Measurements from ENCODE around the gene DDX49.

The DDX49 gene, protein sequence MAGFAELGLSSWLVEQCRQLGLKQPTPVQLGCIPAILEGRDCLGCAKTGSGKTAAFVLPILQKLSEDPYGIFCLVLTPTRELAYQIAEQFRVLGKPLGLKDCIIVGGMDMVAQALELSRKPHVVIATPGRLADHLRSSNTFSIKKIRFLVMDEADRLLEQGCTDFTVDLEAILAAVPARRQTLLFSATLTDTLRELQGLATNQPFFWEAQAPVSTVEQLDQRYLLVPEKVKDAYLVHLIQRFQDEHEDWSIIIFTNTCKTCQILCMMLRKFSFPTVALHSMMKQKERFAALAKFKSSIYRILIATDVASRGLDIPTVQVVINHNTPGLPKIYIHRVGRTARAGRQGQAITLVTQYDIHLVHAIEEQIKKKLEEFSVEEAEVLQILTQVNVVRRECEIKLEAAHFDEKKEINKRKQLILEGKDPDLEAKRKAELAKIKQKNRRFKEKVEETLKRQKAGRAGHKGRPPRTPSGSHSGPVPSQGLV

DNA sequence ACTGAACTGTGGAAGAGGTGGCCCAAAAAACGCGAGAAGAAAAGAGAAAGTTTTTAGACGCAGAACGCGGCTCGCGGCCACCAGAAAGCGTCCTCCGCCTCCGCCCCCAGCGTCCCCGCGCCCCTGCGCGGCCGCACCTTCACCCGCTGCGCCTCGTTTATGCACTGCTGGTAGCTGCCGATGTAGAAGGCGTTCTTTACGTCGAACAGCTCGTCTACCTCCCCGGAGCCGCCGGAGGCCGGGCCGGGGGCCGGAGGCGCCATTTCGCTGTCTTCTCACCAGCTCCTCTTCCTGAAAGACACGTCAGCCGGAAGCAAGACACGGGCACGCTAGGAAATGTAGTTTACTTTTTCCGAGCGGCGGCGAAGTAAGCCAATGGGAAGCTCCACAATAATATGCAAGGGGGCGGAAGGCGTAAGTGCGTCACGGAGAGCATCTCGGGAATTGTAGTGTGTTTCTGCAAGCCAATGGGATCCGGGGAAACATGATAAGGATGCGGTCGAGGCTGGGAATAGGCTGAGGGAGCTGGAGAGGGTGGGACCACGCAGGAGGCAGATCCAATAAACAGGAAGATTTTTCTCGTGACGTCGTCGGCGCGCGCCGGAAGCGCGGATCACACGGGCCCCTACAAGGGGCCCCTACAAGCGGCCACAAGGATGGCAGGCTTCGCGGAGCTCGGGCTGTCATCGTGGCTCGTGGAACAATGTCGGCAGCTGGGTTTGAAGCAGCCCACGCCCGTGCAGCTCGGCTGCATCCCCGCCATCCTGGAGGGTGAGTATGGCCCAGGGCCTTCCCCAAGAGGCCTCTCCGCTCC is at the start of gene DDX49, which contains the start of gene COPE:
Gene DDX49, plus strand, starts transcription at position 630 of the 814 bp plus-strand sequence. Its CDS starts 27 bp downstream, at position 657.
Gene COPE, minus strand, starts transcription at position 302 of the 814 bp plus-strand sequence. Its CDS starts 39 bp downstream, at position 263.
- peak; percentile 99 for DNase-seq

DNA sequence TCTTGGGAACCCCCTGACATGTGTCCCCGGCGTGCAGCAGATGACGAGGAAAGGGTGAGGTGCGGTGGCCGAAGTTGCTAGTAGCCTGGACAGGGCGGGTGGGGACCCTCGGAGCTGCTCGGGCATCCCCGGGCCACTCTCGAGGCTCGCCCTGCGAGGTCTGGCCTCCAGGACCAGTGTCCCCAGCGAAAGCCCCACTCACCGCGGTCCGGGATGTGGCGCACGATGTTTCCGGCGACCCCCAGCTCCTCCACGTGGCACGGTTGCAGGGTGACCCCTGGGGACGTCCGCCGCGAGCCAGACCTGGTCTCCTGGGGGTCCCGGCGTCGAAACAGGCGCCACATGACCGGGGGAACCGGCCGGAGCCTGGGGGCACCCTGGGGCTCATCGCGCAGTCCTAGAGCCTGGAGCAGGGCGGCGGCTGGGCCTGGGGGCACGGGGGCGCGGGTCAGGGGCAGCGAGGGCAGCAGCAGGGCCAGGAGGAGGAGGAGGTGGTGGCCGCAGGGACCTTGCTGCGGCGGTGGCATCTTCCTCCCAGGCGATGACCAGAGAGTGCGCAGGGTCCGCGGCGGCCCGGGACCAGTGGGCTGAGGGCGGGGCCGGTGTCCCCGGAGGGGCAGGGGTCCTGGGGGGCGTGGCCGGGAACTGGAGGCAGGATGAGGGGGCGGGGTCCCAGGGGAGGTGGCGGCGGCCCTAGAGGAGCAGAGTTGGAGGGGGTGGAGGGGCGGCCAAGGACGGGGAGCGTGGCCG is 49.6 kb upstream of the DDX49 start:
- DNase-seq = no peak

DNA sequence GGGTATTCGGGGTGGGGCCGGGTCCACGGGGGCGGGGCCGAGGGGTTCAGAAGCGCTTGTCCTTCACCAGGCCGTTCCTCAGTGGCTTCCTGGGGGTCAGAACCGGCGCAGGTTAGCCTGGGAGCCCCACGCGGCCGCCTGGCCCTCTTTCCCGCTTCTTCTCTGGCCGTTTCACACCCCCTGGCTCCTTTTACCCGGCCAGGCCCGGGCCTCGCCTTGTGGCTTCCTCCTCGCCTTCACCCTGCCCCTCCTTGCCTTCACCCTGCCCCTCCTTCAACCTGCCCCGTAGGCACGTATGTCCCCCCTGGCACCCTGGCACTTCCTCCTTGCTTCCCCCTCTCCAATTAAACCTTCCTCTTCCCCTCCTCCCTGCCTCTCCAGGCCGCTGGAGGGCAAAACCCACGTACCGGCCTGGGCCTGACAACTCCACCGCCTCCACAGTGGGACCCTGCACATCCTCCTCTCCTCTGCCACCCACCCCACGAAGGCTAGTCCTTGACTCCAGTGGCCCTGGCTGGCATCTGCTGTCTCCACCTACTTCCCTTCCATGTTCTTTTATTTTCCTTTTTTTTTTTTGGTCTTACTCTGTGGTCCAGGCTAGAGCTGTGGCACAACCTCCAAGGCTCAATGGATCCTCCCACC is 48.9 kb upstream of the DDX49 start:
- DNase-seq = no peak

DNA sequence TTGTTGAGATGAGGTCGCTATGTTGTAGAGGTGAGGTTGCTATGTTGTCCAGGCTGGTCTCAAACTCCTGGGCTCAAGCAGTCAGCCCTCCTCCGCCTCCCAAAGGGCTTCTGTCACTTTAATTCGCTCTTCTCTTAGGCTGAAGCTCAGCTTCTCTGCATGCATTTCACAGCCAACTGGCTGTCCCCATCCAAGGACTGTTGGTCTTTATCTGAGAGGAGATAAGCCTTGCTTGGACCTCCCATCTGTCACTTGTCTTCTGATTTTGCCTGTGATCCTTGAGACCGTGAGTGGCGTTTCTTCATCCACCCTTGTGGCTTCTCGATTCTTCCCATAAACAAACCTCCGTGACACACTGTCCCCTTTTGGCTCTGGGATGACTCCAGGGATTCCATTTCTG is 48.0 kb upstream of the DDX49 start:
- no peak for DNase-seq

DNA sequence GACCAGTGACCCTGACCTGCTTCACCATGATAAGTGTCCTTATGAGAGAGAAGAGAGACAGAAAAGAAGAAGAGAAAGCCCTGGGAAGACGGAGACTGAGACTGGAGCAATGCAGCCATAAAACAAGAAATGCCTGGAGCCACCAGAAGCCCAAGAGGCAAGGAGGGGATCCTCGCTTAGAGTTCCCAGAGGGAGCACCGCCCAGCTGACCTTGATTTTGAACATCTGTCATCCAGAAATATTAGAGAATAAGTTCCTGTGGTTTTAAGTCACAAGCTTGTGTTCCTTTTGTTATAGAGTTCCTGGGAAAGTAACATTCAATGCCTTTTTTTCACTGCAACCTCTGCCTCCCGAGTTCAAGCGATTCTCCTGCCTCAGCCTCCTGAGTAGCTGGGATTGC is 43.8 kb upstream of the DDX49 start:
- no peak for DNase-seq

DNA sequence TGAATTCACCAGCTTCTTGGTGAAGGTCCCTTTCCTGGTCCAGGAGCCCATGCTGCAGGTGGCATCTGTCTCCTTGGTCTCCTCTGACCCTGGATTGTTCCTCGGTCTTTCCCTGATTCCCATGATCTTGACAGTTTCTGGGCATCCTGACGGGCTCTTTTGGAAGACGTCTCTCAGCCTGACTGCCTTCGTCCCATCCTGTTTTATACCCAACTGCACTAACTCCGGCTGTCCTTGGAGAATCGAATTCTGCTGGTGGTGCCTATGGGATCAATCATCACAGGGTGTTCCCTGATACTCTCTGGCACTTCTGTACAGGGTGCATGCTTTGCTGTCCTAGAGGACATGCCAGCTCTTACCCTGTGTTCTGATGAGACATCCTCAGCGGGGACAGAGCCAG is 42.6 kb upstream of the DDX49 start:
- no peak for DNase-seq

DNA sequence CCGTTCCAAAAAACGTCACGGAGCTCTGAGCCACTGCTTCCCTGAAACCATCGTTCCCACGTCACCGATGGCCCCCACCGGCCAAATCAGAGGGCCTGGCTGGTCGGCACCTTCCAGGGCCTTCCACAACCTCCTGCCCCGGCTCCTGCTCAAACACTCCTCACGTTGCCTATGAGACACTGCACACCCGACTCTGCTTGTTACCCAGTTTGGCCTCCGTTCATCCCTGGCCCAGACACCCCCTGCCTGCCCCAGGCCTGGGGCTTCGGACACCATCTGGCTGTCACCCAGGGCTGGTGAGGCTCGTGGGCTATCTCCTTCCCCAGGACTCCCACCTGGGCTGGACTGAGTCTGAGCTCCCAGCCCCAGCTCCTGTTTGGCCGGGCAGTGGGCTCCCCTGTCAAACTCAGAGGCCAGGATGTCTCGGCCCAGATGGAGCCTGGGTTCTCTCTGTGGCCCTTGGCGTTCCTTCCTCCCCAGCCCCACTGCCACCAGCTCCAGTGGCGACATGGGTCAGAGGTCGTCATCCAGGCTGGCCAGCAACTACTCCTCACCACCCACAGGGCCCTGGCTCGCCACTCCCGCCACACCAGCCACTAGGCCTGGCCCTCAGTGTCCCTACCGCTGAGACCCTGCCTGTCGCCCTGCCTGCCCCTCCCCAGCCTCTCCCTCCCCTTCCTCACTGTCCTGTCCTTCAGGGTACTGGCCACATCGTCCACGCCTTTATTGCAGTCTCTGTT is 41.3 kb upstream of the DDX49 start:
- no peak for DNase-seq

DNA sequence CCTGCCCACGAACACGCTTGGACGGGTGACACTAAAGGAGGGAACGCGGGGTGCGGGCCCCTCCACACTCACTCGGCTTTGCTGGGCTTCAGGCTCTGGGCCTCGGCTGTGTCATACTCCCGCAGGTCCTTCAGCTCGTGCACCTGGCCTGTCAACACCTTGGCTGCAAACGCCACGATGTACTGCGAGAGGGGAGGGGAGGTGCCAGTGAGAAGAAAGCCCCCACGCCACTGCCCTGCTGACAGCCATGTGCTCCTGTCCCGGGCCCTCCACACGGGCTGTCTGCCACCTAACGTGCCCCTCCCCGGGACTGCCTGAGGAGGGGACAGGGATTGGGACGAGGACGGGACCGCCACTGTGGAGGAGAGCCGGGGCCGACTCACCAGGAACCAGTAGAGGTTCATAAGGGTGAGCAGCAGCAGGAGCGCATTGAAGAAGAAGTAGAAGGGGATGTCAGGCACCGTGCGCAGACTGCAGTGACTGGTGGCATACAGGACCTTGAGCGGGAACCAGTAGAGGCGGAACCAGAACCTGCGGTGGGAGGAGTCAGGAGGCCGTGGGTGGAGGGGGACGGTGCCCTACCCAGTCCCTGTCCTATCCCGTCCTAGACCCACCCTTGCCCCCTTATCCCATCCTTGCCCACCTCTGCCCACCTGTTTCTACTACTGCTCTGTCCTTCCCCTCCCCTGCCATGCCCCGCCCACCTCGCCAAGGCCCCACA is 40.5 kb upstream of the DDX49 start:
- DNase-seq = no peak

DNA sequence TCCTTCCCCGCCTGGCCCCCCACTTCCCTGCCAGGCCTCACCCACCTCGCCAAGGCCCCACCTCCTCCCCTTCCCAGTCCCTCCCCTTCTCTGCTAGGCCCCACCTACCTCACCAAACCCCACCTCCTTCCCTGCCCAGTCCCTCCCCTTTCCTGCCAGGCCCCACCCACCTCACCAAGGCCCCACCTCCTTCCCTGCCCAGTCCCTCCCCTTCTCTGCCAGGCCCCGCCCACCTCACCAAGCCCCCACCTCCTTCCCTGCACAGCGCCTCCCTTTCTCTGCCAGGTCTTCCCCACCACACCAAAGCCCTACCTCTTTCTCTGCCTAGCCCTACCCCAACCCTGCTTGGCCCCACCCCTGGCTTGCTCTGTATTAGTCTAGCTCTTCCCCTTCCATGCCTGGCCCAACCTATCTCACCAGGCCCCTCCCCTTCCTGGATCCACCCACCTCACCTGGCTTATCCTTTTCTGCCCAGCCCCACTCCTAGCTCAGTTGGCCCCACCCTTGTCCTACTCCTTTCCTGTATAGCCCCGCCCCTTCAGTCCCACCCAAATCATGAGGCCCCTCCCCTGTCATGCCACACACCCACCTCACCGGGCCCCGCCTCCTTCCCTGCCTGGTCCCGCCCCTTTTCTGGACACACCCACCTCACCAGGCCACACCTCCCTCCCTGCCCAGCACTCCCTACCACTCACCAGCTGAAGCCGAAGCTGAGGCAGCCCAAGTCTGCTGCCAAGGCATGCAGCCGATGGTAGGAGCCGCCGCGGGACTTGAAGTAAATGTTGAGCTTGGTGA is 39.7 kb upstream of the DDX49 start:
- no peak for DNase-seq

DNA sequence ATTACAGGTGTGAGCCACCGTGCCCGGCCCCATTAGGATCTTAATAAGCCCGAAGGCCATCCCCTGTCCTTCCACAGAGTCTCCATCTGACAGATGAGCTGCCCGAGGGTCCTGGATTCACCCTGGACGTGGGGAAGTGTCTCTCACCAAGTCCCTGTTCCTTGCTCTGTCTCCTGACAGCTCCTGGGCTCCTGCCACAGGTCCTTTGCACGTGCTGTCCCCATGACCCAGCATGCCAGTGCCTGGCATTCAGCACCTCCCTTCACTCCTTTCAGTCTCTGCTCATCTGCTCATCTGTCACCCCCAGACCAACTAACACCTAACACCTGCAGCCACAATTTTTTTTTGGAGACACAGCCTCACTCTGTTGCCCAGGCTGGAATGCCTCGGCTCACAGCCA is 38.0 kb upstream of the DDX49 start:
- DNase-seq = no peak

DNA sequence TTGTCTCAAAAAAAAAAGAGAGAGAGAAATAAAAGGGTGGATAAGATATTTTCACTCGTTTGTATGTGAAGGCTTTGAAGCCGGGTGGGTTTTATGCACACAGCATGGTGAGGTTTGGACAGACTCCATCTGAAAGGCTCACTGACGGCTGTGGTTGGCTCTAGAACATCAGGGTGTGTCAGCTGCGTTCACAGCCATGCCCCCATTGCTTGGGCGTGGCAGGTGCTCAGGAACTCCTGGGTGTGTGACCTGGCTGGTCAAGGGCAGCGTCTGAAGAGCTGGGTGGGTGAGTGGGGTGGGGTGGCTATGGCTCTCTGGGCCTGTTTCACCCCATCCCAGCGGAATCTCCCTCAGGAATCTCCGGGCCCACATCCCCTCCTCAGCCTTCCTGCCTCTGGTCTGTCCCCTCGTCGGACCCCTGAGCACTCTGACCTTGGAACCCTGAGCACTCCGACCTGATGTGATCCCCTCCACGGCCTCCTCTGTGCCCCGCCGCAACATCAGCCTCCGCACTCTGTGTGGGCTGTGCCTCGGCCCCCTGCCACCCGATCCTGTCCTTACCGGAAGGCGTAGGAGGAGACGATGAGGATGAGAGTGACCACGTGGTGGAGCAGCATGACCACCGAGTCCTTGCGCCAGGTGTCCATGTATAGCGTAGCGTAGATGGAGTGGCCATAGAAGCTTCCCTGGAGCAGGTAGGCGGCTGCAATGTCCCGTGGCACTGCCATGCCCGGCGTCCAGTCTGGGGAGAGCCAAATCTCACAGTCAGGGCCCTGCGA is 35.8 kb upstream of the DDX49 start:
- no peak for DNase-seq

DNA sequence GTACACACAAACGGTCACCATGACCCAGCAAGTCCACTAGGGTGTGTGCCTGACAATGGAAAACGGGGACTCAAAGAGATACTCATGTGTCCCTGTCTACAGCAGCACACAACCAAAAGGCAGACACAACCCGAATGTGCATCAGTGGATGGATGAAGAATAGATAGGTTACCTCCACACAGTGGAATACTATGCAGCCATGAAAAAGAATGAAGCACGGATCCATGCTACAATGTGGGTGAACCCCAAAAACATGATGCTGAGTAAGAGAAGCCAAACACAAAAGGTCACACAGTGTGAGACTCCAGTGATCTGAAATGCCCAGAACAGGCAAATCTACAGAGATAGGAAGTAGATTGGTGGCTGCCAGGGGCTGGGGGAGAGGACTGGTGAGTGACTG is 32.5 kb upstream of the DDX49 start:
- no peak for DNase-seq

DNA sequence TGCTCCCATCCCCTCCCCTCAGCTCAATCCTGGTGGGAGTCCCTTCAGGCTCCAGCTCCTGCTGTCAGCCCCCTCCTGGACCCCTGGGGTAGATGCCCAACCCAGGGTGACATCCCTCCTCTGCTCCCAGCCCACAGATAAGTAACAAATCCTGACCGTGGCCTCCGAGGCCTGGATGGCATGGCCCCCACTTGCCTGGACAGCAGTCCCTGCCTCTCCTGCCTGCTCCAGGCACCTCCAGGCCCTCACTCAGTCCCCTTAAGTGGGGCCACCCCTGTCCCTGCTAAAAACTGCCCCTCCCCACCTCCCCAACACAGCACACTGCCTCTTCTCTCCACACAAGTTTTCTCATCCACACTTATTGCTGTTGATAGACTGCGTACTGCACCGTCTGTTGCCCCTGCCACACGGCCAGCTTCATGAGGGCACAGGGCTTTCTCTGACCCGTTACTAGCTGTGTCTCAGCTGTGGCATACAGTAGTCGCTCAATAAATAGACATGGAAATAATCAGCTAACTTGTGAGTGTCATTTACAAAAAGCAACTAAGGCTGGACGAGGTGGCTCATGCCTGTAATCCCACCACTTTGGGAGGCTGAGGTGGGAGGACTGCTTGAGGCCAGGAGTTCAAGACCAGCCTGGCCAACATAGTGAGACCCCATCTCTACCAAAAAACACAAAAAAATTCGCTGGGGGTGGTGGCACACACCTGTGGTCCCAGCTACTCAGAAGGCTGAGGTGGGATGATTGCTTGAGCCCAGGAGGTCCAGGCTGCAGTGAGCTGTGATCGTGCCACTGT is 29.4 kb upstream of the DDX49 start:
- no peak for DNase-seq

DNA sequence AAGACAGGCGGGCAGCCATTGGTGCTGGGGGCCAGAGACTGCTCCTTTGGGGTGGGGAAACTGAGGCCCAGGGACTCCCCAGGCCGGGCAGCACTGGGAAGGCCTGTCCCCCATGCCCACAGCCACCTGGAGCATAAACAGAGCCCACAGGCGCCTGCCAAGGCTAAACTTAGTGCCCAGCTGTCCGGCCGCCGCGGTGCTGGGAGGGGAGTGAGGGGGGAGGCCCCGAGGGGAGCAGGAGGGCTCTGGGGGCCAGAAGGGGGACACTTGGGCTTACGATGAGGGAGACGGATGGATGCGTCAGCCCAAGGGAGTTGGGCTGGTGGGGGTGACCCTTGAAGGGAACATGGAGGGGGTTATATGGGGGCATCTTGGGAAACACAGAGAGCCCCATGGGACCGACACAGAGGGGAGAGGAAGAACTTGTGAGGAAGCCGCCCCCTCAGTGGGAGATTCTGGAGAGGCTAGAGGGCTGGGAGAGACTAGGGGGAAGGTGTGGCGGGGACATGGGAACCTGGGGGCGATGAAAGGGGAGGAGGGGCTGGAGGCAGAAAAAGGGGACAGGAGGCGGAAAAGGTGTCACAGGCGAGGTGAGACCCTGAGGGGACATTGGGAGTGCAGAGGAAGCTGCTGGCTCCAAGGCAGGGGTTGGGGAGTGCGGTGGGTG is 25.8 kb upstream of the DDX49 start:
- DNase-seq = no peak

DNA sequence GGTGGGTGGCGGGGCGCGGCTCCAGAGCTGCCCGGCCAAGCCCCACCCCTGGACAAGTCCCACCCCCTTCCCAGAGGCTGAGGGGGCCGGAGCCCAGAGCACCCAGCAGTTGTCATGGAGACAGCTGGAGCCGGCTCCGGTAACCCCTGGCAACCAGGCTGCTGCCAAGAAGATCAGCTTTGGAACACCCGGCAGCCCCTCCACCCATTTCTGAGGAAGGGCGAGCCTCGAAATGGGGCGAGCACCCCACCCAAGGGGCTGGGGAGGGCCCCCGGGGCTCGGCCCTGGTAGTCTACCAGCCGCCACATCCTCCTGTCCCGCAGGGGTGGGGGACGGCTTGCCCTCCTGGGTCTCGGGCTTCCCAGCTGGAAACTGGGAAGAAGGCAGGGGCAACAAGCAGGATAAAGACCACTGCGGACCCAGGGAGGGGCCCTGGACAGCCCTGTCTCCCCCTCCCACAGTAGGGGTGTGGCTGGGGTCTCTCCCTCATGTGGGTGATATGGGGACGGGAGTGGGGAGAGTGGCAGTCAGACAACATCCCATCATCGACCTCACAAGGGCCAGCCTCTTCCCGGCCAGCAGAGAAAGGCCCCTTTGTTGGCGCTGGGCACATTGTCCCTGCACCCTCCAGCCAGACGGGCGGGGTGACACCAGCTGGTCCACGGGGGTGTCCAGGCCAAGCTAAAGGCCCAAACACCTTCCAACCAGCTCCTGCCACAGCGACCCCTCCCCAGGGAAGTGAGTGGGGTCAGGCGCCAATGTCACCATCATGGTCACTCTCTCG is 25.1 kb upstream of the DDX49 start:
- DNase-seq = no peak

DNA sequence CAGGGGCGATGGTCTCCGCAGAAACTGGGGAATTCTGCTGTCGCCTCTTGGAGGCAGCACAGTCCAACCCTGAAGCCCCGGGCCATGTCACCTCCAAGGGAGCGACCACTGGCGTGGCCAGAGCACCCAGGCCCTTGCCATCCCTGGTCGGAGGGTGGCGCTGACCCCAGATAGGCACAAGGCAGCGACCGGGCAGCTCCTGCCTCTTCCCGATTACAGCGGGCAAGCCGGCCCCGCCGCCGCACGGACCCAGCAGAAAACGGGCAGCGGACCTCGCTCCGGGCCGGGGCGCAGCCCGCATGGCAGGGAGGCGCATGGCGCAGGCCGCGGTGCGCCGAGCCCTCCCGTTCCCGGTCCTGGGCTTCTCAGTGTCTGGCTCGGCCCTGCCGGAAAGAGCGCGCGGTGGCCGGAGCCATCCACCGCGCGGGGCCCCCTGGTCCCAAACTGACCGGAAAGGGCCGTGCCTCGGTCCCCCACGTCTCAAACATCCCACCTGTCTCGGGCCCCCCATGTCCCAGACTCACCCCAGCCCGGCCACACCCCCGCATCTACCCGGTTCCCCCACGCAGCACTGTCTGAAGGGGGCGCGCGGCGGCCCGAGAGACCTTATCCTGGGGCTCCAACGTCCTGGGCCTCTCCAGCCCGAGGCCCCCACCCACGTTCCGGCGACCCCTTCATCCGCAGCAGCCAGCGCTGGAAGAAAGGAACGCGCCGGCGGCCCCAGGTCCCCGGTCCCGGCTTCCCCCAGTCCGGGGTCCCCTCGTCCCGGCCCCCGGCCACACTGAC is 24.3 kb upstream of the DDX49 start:
- peak; percentile 62 for DNase-seq
